Amniotic epithelial cell (primary cell): ENCODE data around the gene DNM2.

ENCODE experiments used
- DNase-seq: peaks from one replicate; pipeline ENCODE4 v3.0.0-alpha.2; 2010; ENCODE audit warnings: low read depth

DNM2 gene

GRCh38 chr19:10780368-10780767 lies 62.5 kb downstream of the DNM2 start:
- peak; percentile 82 for DNase-seq

GRCh38 chr19:10782795-10783194 lies 64.9 kb downstream of the DNM2 start:
- DNase-seq: no peak

GRCh38 chr19:10784257-10784656 lies 66.4 kb downstream of the DNM2 start:
- no peak for DNase-seq

GRCh38 chr19:10788146-10788545 lies 70.3 kb downstream of the DNM2 start:
- DNase-seq: no peak

GRCh38 chr19:10789866-10790265 lies 72.0 kb downstream of the DNM2 start:
- no peak for DNase-seq

GRCh38 chr19:10796653-10797052 lies 78.8 kb downstream of the DNM2 start:
- DNase-seq: no peak

GRCh38 chr19:10797078-10797477 lies 79.2 kb downstream of the DNM2 start:
- DNase-seq: no peak

- peak; percentile 23 for DNase-seq
These were observed 79.8 kb downstream of the DNM2 start for GRCh38 chr19:10797541-10798256.

GRCh38 chr19:10800488-10800887 lies 82.6 kb downstream of the DNM2 start:
- peak; percentile 15 for DNase-seq

GRCh38 chr19:10802479-10802878 lies 84.6 kb downstream of the DNM2 start:
- DNase-seq: no peak

GRCh38 chr19:10803252-10803651 lies 85.4 kb downstream of the DNM2 start:
- DNase-seq: no peak

GRCh38 chr19:10805065-10805757 lies 87.3 kb downstream of the DNM2 start:
- peak; percentile 18 for DNase-seq

GRCh38 chr19:10805758-10806247 lies 87.9 kb downstream of the DNM2 start:
- no peak for DNase-seq

- DNase-seq: peak; percentile 64
These were observed 91.2 kb downstream of the DNM2 start for GRCh38 chr19:10808937-10809649.

- no peak for DNase-seq
These were observed 91.9 kb downstream of the DNM2 start for GRCh38 chr19:10809651-10810285.

GRCh38 chr19:10811391-10812111 lies 93.7 kb downstream of the DNM2 start:
- no peak for DNase-seq

GRCh38 chr19:10812196-10812595 lies 94.3 kb downstream of the DNM2 start:
- DNase-seq: no peak

- DNase-seq: peak; percentile 94
These were observed 95.1 kb downstream of the DNM2 start for GRCh38 chr19:10812902-10813404.

- DNase-seq: no peak
These were observed 97.2 kb downstream of the DNM2 start for GRCh38 chr19:10815007-10815536.

GRCh38 chr19:10815969-10816644 lies 98.2 kb downstream of the DNM2 start:
- DNase-seq: peak; percentile 15

- no peak for DNase-seq
These were observed 98.8 kb downstream of the DNM2 start for GRCh38 chr19:10816691-10817090.
